LHCN-M2 (cell line): ENCODE results near the gene B3GNT8. TPM values are rescaled to one million over a fixed set of nuclear protein-coding genes. Genes with fewer than 3 reads are reported as not detected.
"Not testable (repeated sequence)": the region's sequence is repeated elsewhere in the genome, so short reads cannot be mapped to it uniquely, and the experiment has no call there.

Experiments
- DNase-seq: peaks from one replicate; pipeline ENCODE4 v3.0.0-alpha.2; 2012; ENCODE audit warnings: low read depth
- total RNA-seq: library from RNA; depleted of rRNA; stranded (reverse); fragments of >200 nt; gene quantifications from 2 replicates; pipeline ENCODE4 v1.2.3, GENCODE V29; 2014

The B3GNT8 gene
- total RNA-seq, 1 experiment from 2014 or later, result not detected

- no peak for DNase-seq
Observed at GRCh38 chr19:41416194-41416674, 10.9 kb downstream of the B3GNT8 start.

- peak; percentile 54 for DNase-seq
Observed at GRCh38 chr19:41415154-41415571, 12.0 kb downstream of the B3GNT8 start.

DNA sequence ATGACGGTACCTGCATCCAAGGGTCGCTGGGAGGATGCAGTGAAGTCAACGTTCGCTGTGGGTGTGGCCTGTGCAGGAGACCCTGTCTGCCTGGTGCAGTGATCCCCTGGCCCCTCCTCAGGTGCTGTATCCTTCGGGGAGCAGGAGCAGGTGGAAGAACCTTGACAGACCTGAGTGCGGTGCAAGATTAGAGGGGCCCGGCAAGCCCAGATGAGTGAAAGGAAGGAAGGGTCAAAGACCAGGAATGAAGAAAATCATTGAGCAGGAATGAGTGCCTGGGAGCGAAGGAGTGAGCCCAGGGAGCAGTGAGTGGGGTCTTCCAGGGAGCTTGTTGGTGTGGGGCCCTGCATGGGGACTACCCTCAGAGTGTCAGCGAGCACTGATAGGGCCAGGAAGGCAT lies 12.7 kb downstream of the B3GNT8 start:
- no peak for DNase-seq

- no peak for DNase-seq
Observed at GRCh38 chr19:41413947-41414346, 13.2 kb downstream of the B3GNT8 start.

- DNase-seq, result no peak
Observed at GRCh38 chr19:41412953-41413352, 14.2 kb downstream of the B3GNT8 start.

DNA sequence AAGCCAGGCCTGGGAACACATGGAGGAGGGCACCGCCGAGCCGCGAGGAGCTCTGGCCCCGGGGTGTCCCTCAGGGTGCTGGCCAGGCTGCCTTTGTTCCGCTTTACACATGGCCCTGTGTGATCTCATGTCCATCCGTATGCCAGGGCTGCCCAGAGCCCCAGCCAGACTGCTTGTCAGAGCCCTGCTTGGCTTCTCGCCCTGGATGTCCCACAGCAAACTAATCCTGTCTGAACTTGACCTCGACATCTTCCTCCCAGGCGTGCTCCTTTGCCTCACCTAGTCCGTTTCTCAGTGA lies 15.3 kb downstream of the B3GNT8 start:
- no peak for DNase-seq

DNA sequence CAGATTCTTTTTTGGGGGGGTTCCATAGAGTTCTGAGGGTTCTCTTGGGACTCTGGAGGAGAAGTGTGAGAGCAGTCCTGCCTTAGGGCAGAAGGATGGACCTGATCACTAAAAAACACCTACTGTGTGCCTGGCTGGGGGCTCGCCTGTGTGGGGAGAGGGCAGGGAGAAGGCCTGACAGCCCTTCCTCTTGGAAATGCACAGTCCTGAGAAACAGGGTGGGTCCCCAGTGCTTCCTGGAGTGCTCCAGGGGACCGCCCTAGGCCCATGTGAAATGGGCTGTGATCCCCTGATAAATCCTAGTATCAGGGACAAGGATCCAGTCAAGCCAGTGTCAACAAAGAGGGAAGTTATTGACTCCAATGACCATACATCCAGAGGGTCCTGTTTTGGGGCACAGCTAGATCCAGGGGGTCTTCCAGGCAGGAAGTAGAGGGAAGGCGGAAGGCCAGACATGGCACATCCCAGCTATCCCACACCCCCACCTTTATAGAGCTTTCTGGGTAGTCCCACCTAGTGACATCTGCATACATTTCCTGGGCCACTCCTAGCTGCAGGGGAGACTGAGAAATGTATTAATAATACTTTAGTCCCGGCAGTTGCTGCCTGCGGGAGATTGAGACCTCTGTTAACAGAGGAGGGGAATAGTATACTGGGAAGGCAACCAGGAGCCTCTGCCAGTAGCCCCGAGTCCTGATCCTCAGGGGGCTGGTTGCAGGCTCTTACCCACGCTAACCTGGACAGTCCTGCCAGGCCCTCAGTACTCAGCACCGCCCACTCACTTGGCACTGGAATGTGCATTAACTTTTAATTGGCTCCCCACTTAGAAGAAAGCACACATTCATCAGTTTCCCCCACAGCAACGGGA lies 15.8 kb downstream of the B3GNT8 start:
- DNase-seq, result no peak

DNA sequence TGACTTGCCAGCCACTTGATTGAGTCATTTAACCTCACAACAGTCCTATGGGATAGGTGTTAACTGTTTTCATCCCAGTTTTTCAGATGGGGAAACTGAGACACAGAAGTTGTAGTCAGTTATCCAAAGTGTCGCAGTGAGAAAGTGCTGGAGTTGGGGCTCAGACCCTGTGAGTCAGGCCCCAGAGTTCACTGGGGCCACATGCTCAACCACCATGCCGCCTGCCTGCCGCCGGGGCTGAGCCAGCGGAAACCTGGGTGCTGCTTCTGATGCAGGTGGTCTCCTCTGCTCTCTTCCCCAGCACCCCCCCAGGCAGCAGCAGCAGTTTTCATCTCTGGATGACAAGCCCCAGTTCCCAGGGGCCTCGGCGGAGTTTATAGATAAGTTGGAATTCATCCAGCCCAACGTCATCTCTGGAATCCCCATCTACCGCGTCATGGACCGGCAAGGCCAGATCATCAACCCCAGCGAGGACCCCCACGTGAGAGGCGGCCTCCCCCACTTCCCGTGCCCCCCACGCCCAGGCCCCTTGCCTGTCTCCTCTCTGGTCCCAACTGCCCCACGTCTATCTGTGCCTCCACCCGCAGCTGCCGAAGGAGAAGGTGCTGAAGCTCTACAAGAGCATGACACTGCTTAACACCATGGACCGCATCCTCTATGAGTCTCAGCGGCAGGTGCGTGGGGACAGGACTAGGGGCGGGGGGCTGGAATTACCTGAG lies 16.7 kb downstream of the B3GNT8 start:
- DNase-seq, result no peak

- peak; percentile 42 for DNase-seq
Observed at GRCh38 chr19:41409288-41409687, 17.9 kb downstream of the B3GNT8 start.

DNA sequence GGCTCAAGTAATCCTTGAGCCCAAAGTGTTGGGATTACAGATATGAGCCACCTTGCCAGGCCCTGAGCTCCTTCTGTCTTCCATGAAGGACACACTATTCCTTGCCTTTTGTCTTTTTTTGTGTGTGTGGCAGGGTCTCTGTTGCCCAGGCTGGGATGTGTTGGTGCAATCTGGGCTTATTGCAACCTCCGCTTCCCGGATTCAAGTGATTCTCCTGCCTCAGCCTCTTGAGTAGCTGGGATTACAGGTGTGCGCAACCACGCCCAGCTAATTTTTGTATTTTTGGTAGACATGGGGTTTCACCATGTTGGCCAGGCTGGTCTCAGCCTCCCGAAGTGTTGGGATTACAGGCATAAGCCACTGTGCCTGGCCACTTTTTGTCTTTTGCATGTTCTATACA lies 18.3 kb downstream of the B3GNT8 start:
- DNase-seq, result not testable (repeated sequence)

GRCh38 chr19:41408256-41408655 lies 18.9 kb downstream of the B3GNT8 start:
- no peak for DNase-seq

- no peak for DNase-seq
Observed at GRCh38 chr19:41407271-41407670, 19.9 kb downstream of the B3GNT8 start.

DNA sequence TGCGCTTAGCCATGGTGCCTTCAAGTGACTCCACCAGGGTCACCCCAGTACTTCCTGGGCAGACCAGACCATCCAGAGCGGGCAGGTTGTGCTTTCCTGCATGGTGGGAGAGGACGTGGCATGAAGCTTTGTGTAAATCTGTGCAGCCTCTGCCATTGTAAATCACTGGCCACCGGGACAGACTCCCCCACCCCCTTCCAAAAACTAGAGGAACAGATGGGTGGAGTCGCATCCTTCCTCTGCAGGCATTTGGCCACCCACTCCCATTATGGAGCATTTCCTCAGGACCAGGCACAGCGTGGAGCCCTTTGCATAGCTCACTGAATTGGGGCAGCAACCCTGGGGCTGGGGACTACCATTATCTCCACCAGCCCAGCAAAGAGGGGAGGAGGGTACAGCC lies 21.4 kb downstream of the B3GNT8 start:
- no peak for DNase-seq

- DNase-seq, result no peak
Observed at GRCh38 chr19:41403181-41403970, 23.8 kb downstream of the B3GNT8 start.

DNA sequence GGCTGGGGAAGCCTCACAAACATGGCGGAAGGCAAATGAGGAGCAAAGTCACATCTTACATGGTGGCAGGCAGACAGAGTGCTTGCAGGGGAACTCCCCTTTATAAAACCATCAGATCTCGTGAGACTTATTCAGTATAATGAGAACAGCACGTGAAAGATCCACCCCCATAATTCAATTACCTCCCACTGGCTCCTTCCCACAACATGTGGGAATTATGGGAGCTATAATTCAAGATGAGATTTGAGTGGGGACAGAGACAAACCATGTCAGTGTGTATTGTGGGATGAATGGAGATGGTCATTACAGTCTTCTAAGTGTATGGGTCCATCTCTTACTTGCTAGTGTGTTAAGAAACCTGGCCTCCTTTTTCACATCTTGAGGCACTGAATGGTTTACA lies 25.2 kb downstream of the B3GNT8 start:
- no peak for DNase-seq

DNA sequence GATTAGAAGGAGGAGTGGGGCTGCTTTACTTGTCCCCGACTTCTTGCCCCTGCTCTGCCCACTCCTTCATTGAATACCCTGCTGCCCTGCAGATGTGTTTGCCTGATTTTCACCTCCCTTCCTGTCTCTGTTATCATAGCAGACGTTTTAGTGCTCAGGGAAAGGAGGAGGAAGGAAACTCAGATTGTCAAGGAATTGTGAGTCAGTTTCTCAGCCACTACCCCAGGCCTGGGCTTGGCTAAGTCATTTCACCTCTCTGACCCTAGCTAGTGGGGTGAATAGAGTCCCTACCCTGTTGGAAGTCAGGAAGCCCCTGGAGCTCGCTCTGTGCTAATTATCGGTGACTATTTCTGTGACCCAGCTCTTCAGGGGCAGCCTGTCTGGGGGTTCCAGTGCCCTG lies 25.7 kb downstream of the B3GNT8 start:
- no peak for DNase-seq

DNA sequence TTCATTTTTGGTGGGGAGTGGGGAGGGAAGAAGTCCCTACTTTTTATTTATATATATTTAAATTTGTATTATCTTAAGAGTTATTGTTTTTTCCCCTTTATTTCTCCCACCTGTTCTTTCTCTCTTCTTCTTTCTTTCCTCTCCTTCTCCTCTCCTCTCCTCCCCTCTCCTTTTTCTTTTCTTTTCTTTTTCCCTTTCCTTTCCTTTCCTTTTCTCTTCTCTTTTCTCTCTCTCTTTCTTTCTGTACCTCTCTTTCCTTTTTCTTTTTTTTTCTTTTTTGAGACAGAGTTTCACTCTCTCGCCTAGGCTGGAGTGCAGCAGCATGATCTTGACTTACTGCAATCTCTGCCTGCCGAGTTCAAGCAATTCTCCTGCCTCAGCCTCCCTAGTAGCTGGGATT lies 27.6 kb downstream of the B3GNT8 start:
- no peak for DNase-seq

GRCh38 chr19:41399091-41399490 lies 28.1 kb downstream of the B3GNT8 start:
- no peak for DNase-seq

DNA sequence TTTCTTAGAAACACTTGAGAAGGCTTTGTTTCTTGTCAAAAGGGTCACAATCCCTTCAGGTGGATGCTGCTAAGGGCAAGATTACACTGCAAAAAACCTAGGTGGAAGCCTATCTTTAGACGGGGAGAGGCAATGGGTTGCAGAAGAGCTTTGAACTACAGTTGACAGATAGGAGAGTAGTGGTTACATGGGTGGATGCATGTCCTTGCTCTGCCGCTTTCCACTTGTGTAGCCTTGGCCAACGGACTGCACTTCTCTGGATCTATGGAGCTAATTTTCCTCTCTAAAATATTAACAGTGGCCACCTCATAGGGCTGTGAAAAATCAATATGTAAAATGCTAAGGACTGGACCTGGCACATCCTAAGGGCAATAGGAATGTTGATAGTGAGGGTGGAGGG lies 28.6 kb downstream of the B3GNT8 start:
- DNase-seq, result no peak

- DNase-seq, result peak; percentile 4
Observed at GRCh38 chr19:41398050-41398418, 29.1 kb downstream of the B3GNT8 start.

- DNase-seq, result peak; percentile 99
Observed at GRCh38 chr19:41397086-41398049, 29.8 kb downstream of the B3GNT8 start, which contains the start of the genes BCKDHA and EXOSC5. Gene BCKDHA, plus strand, starts transcription at chr19:41397818. Its CDS starts 10 bp downstream, at chr19:41397828. Gene EXOSC5, minus strand, starts transcription at chr19:41397359. Its CDS starts 31 bp downstream, at chr19:41397328.
